PC-9 (cell line): ENCODE measurements around the gene MIEN1. TPM values are rescaled to one million over a fixed set of nuclear protein-coding genes. Genes with fewer than 3 reads are reported as not detected.
"Not testable (repeated sequence)": the region's sequence is repeated elsewhere in the genome, so short reads cannot be mapped to it uniquely, and the experiment has no call there.

Source experiments
- BruUV-seq: library from RNA; stranded (reverse); fragments of 400-500 nt; replicated peaks from 2 replicates; lab custom pipeline; 2021; lab: Mats Ljungman, UMichigan
- CTCF ChIA-PET: fragments of 300-600 bp; sonication (Branson Sonifier 250); formaldehyde crosslinking; loops from one replicate; lab custom pipeline; 2022; ENCODE audit warnings: antibody characterized with exemption; lab: Charles Lee
- POLR2A ChIA-PET: fragments of 300-600 bp; sonication (Branson Sonifier 250); formaldehyde crosslinking; loops from one replicate; lab custom pipeline; 2022; ENCODE audit warnings: antibody characterized with exemption; ENCODE audit not compliant: unreplicated experiment; lab: Charles Lee
- DNase-seq, 2 experiments: peaks; one replicate each; pipeline versions ENCODE4 v3.0.0 to v3.0.0-alpha.2; 2015 to 2022; ENCODE audit warnings: mixed read lengths in 1 of 2
- H2AFZ ChIP-seq: fragments of 200-600 bp; sonication (generic); 2 replicates; pipeline ENCODE4 v1.8.1; 2017; ENCODE audit warnings: antibody characterized with exemption
- H3F3A ChIP-seq: fragments of 200-600 bp; sonication (generic); 2 replicates; pipeline ENCODE4 v1.8.1; 2017; ENCODE audit warnings: antibody characterized with exemption, mild to moderate bottlenecking, low read depth; ENCODE audit not compliant: insufficient read depth
- H3K27ac ChIP-seq: fragments of 200-600 bp; sonication (generic); 2 replicates; pipeline ENCODE4 v1.6.1; 2016; ENCODE audit warnings: mixed run types
- H3K27me3 ChIP-seq: fragments of 200-600 bp; sonication (generic); 2 replicates; pipeline ENCODE4 v1.6.1; 2016; ENCODE audit warnings: low read depth, mixed run types; ENCODE audit not compliant: insufficient read depth
- H3K36me3 ChIP-seq: fragments of 200-600 bp; sonication (generic); 2 replicates; pipeline ENCODE4 v1.6.1; 2016; ENCODE audit warnings: low read depth, mixed run types
- H3K4me1 ChIP-seq: fragments of 200-600 bp; sonication (generic); replicated peaks from 2 replicates; pipeline ENCODE4 v1.6.1; 2016; ENCODE audit warnings: mixed run types; ENCODE audit not compliant: insufficient read depth
- H3K4me2 ChIP-seq: fragments of 200-600 bp; sonication (generic); 2 replicates; pipeline ENCODE4 v1.6.1; 2017; ENCODE audit warnings: mixed run types
- H3K4me3 ChIP-seq: fragments of 200-600 bp; sonication (generic); 2 replicates; pipeline ENCODE4 v1.6.1; 2016; ENCODE audit warnings: mixed run types
- H3K79me2 ChIP-seq: fragments of 200-600 bp; sonication (generic); 2 replicates; pipeline ENCODE4 v1.6.1; 2017; ENCODE audit warnings: low read depth, mixed run types
- H3K9me2 ChIP-seq: fragments of 200-600 bp; sonication (generic); 2 replicates; pipeline ENCODE4 v1.8.1; 2017; ENCODE audit warnings: mild to moderate bottlenecking; ENCODE audit not compliant: insufficient read depth
- H3K9me3 ChIP-seq: fragments of 200-600 bp; sonication (generic); 2 replicates; pipeline ENCODE4 v1.8.1; 2016; ENCODE audit warnings: low read depth; ENCODE audit not compliant: insufficient read depth
- H4K20me1 ChIP-seq: fragments of 200-600 bp; sonication (generic); 2 replicates; pipeline ENCODE4 v1.8.1; 2017; ENCODE audit not compliant: insufficient read depth
- EZH2 ChIP-seq: fragments of 200-600 bp; sonication (generic); IDR thresholded peaks from 2 replicates; pipeline ENCODE4 v1.8.0; 2017; ENCODE audit warnings: antibody characterized with exemption, low read depth
- intact Hi-C: fragments of 100-400 bp; cut with micrococcal nuclease; formaldehyde crosslinking; loops from one replicate; pipeline ENCODE4 v1.10.0; 2022; ENCODE audit not compliant: unreplicated experiment
- total RNA-seq: library from RNA; stranded (reverse); gene quantifications from 2 replicates; pipeline ENCODE4 v1.2.3, GENCODE V29; 2021
- TF ChIP-seq, protein P1 (sequence below): fragments of 200-600 bp; sonication (generic); conservative IDR thresholded peaks from 2 replicates; pipeline ENCODE4 v1.6.1; 2017; ENCODE audit warnings: mixed run types, antibody characterized with exemption, mild to moderate bottlenecking, moderate library complexity

The MIEN1 gene
- total RNA-seq, 1 experiment from 2014 or later: 49.2 TPM

DNA sequence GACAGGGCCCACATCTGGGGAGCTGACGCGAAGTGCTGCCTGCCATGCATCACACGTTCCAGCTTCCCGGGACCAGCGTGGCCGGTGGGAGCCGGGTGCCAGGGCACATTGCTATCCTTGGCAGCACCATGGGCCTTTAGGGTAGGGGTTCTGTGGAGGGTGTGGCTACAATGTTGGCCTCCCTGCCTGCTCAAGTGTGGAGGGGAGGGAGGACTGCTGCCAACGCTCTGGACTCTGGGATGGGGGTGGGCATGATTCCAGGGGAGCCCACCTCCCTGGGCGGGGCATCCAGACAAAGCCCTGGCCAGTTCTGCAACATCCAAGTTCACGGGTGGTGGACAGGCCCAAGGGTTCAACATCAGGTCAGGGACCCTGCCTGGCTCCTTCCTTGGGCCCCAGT is 21.3 kb upstream of the MIEN1 start:
- H3K9me2 ChIP-seq: no peaks in the 10 kb centered on the region
- POLR2A ChIA-PET: interaction anchor here (0.7 kb wide), 1 partner anchor 86 kb away, joined by 26 read pairs; the partner anchor contains the start of gene TCAP
- DNase-seq: no peak
- no peak overlapping the region for H3K4me2 ChIP-seq
- H3F3A ChIP-seq: peaks cover 48% of the 10 kb centered on the region; the same call in 1 of the 2 replicates
- no peaks in the 10 kb centered on the region for H3K27me3 ChIP-seq
- intact Hi-C loops: loop anchor here (5.0 to 10.0 kb wide), 4 partner anchors 44 to 204 kb away; partner anchors contain the start of genes LRRC3C and ORMDL3
- no peaks in the 10 kb centered on the region for H3K9me3 ChIP-seq
- no peak overlapping the region for H3K27ac ChIP-seq
- TF ChIP-seq EZH2: no peak
- TF ChIP-seq, protein P1, sequence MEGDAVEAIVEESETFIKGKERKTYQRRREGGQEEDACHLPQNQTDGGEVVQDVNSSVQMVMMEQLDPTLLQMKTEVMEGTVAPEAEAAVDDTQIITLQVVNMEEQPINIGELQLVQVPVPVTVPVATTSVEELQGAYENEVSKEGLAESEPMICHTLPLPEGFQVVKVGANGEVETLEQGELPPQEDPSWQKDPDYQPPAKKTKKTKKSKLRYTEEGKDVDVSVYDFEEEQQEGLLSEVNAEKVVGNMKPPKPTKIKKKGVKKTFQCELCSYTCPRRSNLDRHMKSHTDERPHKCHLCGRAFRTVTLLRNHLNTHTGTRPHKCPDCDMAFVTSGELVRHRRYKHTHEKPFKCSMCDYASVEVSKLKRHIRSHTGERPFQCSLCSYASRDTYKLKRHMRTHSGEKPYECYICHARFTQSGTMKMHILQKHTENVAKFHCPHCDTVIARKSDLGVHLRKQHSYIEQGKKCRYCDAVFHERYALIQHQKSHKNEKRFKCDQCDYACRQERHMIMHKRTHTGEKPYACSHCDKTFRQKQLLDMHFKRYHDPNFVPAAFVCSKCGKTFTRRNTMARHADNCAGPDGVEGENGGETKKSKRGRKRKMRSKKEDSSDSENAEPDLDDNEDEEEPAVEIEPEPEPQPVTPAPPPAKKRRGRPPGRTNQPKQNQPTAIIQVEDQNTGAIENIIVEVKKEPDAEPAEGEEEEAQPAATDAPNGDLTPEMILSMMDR: no peak
- no peaks in the 10 kb centered on the region for H3K79me2 ChIP-seq
- no peaks in the 10 kb centered on the region for H4K20me1 ChIP-seq
- peaks cover 47% of the 10 kb centered on the region for H3K4me1 ChIP-seq
- H3K4me3 ChIP-seq: no peak overlapping the region
- H3K36me3 ChIP-seq: no peaks in the 10 kb centered on the region
- CTCF ChIA-PET: interaction anchor here (0.6 to 2.7 kb wide), 3 partner anchors 22 to 130 kb away, joined by 4 to 11 read pairs (median 9); no protein-coding TSS in a partner anchor
- H2AFZ ChIP-seq: no peak overlapping the region
- no TSS peak for BruUV-seq

DNA sequence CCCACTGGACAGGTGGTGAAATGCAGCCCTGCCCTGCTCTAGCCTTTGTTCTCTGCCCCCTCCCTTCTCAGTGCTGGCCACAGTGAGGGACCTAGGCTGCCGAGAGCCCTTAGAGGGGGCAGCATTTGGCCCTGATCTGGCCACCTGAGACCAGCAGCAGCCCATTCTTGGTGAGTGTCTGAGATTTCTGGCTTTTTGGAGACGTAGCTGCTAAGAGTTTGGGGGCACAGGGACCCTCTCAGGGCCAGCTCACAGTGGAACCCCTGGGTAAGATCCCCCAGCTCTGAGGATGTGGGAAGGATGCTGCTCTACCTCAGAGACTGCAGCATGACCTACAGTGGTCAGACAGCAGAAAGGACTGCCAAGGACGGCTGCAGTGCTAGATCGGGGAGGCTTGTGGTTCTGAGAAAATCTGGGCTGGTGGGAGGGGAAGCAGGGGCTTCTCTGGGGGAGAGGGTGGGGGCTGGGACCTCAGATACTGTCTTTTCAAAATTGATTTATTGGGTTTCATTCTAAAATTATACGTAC is 20.7 kb upstream of the MIEN1 start:
- no peaks in the 10 kb centered on the region for H3K79me2 ChIP-seq
- peaks cover 50% of the 10 kb centered on the region; the same call in 1 of the 2 replicates for H3F3A ChIP-seq
- H3K4me1 ChIP-seq: peaks cover 47% of the 10 kb centered on the region
- intact Hi-C loops: loop anchor here (5.0 to 10.0 kb wide), 4 partner anchors 44 to 204 kb away; partner anchors contain the start of genes LRRC3C and ORMDL3
- H4K20me1 ChIP-seq: no peaks in the 10 kb centered on the region
- no TSS peak for BruUV-seq
- H3K9me2 ChIP-seq: no peaks in the 10 kb centered on the region
- H3K4me3 ChIP-seq: no peak overlapping the region
- no peak overlapping the region for H2AFZ ChIP-seq
- 0 out of 2 replicates have a peak overlapping the region, but pooled peaks have one; percentile 33 for H3K4me2 ChIP-seq
- no peaks in the 10 kb centered on the region for H3K27me3 ChIP-seq
- ChIA-PET CTCF (interaction anchor here (0.7 kb wide), 1 partner anchor 12 kb away, joined by 5 read pairs; no protein-coding TSS in a partner anchor), POLR2A (no interaction called here)
- TF ChIP-seq EZH2: no peak
- TF ChIP-seq, protein P1: no peak
- no peak overlapping the region for H3K27ac ChIP-seq
- no peaks in the 10 kb centered on the region for H3K9me3 ChIP-seq
- peaks cover 3% of the 10 kb centered on the region; the same call in 1 of the 2 replicates for H3K36me3 ChIP-seq
- DNase-seq: peak in 1 of 2 experiments; percentile 10

DNA sequence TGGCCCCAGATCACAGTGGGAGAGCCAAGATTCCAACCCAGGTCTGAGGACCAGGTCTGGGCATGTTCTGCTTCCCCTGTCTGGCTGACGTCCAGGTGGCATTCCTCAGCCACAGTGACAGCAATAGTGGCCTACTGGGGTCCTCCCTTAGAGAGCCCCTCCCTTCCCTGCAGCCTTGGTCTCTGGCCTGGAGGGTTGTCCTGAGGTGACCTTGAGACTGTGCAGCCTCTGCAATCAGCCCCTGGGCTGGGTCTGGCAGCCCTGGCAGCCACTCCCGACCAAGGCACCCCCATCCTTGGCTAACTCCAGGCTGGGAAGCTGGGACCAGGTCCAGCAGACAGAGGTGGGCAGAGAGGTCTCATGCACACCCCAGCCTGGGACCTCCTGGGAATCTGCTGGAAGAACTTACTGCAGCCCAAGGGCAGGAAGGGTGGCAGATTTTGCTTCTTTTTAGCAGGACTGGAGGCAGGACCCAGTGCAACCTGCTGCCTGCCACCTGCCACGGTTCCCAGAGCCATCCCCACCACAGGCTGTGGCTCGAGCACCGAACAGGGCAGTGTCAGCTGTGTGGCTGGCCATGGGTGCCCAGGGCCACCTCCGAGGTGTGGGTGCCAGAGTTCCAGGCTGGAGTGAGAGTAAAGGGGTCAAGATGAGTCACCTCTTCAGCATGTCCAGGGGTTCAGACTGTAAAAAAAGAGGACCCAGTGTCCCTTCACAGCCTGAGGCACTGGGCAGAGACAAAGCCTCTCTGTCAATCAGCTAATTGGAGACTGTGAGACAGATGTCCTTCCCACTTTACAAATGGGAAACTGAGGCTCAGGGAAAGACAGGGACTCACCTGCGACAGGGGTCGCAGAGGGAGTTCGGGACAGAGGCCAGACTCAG is 20.0 kb upstream of the MIEN1 start:
- Histone ChIP-seq H3K9me3 (no peaks in the 10 kb centered on the region), H3K36me3 (peaks cover 4% of the 10 kb centered on the region; the same call in 1 of the 2 replicates), H4K20me1 (no peaks in the 10 kb centered on the region), H3K4me2 (peak overlapping the region; percentile 33; the same call in 1 of the 2 replicates), H3K4me3 (no peak overlapping the region), H3K27ac (no peak overlapping the region), H3K79me2 (no peaks in the 10 kb centered on the region), H3K27me3 (no peaks in the 10 kb centered on the region), H3F3A (peaks cover 49% of the 10 kb centered on the region; the same call in 1 of the 2 replicates), H3K4me1 (peaks cover 46% of the 10 kb centered on the region), H2AFZ (no peak overlapping the region), H3K9me2 (no peaks in the 10 kb centered on the region)
- ChIA-PET CTCF (interaction anchor here (0.7 kb wide), 1 partner anchor 12 kb away, joined by 5 read pairs; no protein-coding TSS in a partner anchor), POLR2A (no interaction called here)
- BruUV-seq: no TSS peak
- TF ChIP-seq EZH2: no peak
- TF ChIP-seq, protein P1: no peak
- peak; percentile 39 to 79 for DNase-seq
- intact Hi-C loops: loop anchor here (1.0 to 10.0 kb wide), 6 partner anchors 10 to 204 kb away; partner anchors contain the start of genes LRRC3C, MIEN1 and ORMDL3

DNA sequence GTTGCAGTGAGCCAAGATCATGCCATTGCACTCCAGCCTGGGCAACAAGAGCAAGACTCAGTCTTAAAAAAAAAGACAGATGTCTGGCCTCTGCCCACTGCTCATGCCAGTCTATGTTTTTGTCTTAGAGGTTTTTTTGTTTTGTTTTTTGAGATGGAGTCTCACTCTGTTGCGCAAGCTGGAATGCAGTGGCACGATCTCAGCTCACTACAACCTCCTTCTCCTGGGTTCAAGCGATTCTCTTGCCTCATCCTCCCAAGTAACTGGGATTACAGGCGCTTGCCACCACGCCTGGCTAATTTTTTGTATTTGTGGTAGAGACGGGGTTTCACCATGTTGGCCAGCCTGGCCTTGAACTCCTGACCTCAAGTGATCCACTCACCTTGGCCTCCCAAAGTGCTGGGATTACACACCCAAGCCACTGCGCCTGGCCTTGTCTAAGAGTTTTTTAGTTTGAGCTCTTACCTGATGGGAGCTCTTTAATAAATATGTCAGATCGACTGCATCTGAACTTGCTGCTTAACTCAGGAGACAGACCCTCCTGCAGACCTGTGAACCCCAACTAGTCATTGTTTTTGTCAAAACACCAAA is 18.2 kb upstream of the MIEN1 start:
- peaks cover 39% of the 10 kb centered on the region for H3K4me1 ChIP-seq
- H3K4me2 ChIP-seq, H3K27ac ChIP-seq, H3K4me3 ChIP-seq, DNase-seq, H4K20me1 ChIP-seq, H3K9me2 ChIP-seq, H3K79me2 ChIP-seq, intact Hi-C loops, H2AFZ ChIP-seq, H3K36me3 ChIP-seq, BruUV-seq, H3K9me3 ChIP-seq, H3K27me3 ChIP-seq, CTCF ChIA-PET: not testable (repeated sequence)
- H3F3A ChIP-seq: peaks cover 43% of the 10 kb centered on the region; the same call in 1 of the 2 replicates
- POLR2A ChIA-PET: interaction anchor here (0.8 kb wide), 1 partner anchor 8 kb away, joined by 4 read pairs; no protein-coding TSS in a partner anchor
